Testis (tissue), 3 donors: ENCODE data around the gene BEGAIN. TPM values are rescaled to one million over a fixed set of nuclear protein-coding genes. Genes with fewer than 3 reads are reported as not detected.

Source experiments
- DNase-seq: peaks from one replicate; pipeline ENCODE4 v3.0.0-alpha.2; 2019
- H3K27ac ChIP-seq, 2 donors: fragments of 200-600 bp; sonication (generic); one replicate each; pipeline ENCODE4 v1.5.1; 2019
- H3K27me3 ChIP-seq: fragments of 200-600 bp; sonication (generic); one replicate; pipeline ENCODE4 v1.5.1; 2019
- H3K36me3 ChIP-seq: fragments of 200-600 bp; sonication (generic); one replicate; pipeline ENCODE4 v1.5.1; 2017; ENCODE audit warnings: low read depth; ENCODE audit errors: missing control alignments
- H3K4me1 ChIP-seq: fragments of 200-600 bp; sonication (generic); one replicate; pipeline ENCODE4 v1.5.1; 2019
- H3K4me3 ChIP-seq, 2 donors: fragments of 200-600 bp; sonication (generic); one replicate each; pipeline ENCODE4 v1.5.1; 2017 to 2019
- H3K9me3 ChIP-seq: fragments of 200-600 bp; sonication (generic); one replicate; pipeline ENCODE4 v1.5.1; 2017
- POLR2A ChIP-seq: fragments of 450-650 bp; IDR thresholded peaks from one replicate; pipeline ENCODE4 v1.6.1; 2017; ENCODE audit warnings: antibody characterized with exemption, mild to moderate bottlenecking, moderate library complexity
- WGBS, 2 donors: methylation state at CpG; one replicate each; pipeline ENCODE4 v1.1.5; 2018; 5-methylcytosine and 5-hydroxymethylcytosine counted together
- intact Hi-C: fragments of 100-400 bp; cut with DNase I; formaldehyde crosslinking; loops from one replicate; pipeline ENCODE4 v1.15.1; 2023; ENCODE audit warnings: low total_unique reads
- polyA plus RNA-seq: library from polyadenylated mRNA; stranded (reverse); fragments of 350-450 nt; fragmentation: Illumina TruSeq; extraction: RNeasy Lipid Tissue Mini Kit (QIAGEN cat#74804); gene quantifications from one replicate; pipeline ENCODE4 v1.2.3, GENCODE V29; 2014; ENCODE audit warnings: low read depth, low replicate concordance; ENCODE audit not compliant: insufficient read depth
- total RNA-seq, 2 donors: library from RNA; depleted of rRNA; stranded (reverse); fragments of >200 nt; gene quantifications; one replicate each; pipeline ENCODE4 v1.2.3, GENCODE V29; 2016
- TF ChIP-seq, protein P1 (sequence below), 3 experiments: fragments of 450-650 bp in 2 of 3; fragments of 200-600 bp in 1 of 3; sonication (generic) in 1 of 3; IDR thresholded peaks; one replicate each; pipeline ENCODE4 v1.5.1; 2016 to 2019; ENCODE audit warnings: antibody characterized with exemption in 3 of 3, mild to moderate bottlenecking in 2 of 3, moderate library complexity in 1 of 3

The BEGAIN gene
- total and polyA plus RNA-seq, 3 donors from 2014 or later, result 4.5 to 7.6 (median 6.9) TPM

GRCh38 chr14:100577986-100578431 lies 9.2 kb downstream of the BEGAIN start:
- H3K4me3 ChIP-seq, result no peak overlapping the region
- WGBS, 2 donors, result 93 to 96% methylated on average over 7 to 8 of the region's 8 CpGs

GRCh38 chr14:100577321-100577985 lies 9.8 kb downstream of the BEGAIN start:
- no peaks in the 10 kb centered on the region for H3K27me3 ChIP-seq
- peaks cover 5% of the 10 kb centered on the region for H3K4me1 ChIP-seq
- DNase-seq, result no peak
- TF ChIP-seq, protein P1, sequence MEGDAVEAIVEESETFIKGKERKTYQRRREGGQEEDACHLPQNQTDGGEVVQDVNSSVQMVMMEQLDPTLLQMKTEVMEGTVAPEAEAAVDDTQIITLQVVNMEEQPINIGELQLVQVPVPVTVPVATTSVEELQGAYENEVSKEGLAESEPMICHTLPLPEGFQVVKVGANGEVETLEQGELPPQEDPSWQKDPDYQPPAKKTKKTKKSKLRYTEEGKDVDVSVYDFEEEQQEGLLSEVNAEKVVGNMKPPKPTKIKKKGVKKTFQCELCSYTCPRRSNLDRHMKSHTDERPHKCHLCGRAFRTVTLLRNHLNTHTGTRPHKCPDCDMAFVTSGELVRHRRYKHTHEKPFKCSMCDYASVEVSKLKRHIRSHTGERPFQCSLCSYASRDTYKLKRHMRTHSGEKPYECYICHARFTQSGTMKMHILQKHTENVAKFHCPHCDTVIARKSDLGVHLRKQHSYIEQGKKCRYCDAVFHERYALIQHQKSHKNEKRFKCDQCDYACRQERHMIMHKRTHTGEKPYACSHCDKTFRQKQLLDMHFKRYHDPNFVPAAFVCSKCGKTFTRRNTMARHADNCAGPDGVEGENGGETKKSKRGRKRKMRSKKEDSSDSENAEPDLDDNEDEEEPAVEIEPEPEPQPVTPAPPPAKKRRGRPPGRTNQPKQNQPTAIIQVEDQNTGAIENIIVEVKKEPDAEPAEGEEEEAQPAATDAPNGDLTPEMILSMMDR (IDR thresholded peaks at IDR 0.05), result no peak
- TF ChIP-seq POLR2A, result no peak
- no peaks in the 10 kb centered on the region for H3K9me3 ChIP-seq
- 86 to 93% methylated on average over 4 to 23 of the region's 23 CpGs for WGBS, 2 donors
- intact Hi-C loops, result no loop called here
- no peaks in the 10 kb centered on the region for H3K36me3 ChIP-seq
- H3K27ac ChIP-seq, result no peak overlapping the region
- H3K4me3 ChIP-seq, result no peak overlapping the region

More at GRCh38 chr14:100577986-100578431, 9.2 kb downstream of the BEGAIN start:
- Histone ChIP-seq H3K36me3 (no peaks in the 10 kb centered on the region), H3K4me1 (peaks cover 5% of the 10 kb centered on the region), H3K27me3 (no peaks in the 10 kb centered on the region), H3K27ac (no peak overlapping the region), H3K9me3 (no peaks in the 10 kb centered on the region)
- DNase-seq, result no peak
- intact Hi-C loops, result no loop called here
- TF ChIP-seq, protein P1 (IDR thresholded peaks at IDR 0.05), result no peak

- 95 to 96% methylated on average over 23 to 26 of the region's 26 CpGs for WGBS, 2 donors
- TF ChIP-seq, protein P1 (IDR thresholded peaks at IDR 0.05), result no peak
- no peak for TF ChIP-seq POLR2A
- H3K36me3 ChIP-seq, result no peaks in the 10 kb centered on the region
- H3K27me3 ChIP-seq, result no peaks in the 10 kb centered on the region
- H3K27ac ChIP-seq, result no peak overlapping the region
- H3K4me1 ChIP-seq, result peaks cover 5% of the 10 kb centered on the region
- no peak for DNase-seq
- no peak overlapping the region for H3K4me3 ChIP-seq
- H3K9me3 ChIP-seq, result no peaks in the 10 kb centered on the region
- intact Hi-C loops, result no loop called here
These were observed 10.8 kb downstream of the BEGAIN start for GRCh38 chr14:100576091-100577085.

DNA sequence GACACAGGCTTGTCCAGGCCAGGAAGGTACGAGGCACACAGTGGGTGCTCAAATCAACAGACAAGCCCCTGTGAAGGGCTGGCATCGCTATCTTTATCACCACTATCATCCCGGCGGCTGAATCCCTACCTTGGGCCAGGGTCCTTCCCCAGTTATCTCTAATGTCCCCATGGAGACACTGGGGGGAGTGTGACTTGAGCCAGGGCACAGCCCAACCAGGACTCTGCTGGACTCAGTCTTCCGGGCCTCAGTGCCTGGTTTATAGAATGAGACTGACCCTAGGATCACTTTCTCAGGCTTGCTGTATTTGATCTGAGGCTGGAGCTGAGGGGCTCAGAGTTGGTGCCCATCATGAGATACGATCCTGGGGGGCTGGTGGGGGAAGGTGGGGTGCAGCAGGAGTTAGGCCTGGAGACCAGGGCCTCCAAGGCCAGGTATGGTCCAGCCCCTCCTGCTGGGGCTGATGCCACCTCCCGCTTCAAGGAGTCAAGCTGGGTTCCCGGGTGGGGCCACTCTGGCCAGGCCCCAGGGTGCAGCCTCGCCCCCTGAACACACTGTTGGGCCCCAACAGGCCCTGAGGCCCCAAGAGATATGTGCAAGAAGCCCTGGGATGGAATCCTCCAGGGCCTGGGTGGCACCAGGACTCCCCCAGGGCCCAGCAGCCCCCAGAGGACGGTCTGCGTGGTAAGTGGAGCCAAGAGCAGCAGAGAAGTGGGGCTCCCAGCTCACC lies 11.8 kb downstream of the BEGAIN start:
- Histone ChIP-seq H3K4me1 (peaks cover 5% of the 10 kb centered on the region), H3K36me3 (no peaks in the 10 kb centered on the region), H3K27me3 (no peaks in the 10 kb centered on the region), H3K9me3 (no peaks in the 10 kb centered on the region), H3K4me3 (no peak overlapping the region), H3K27ac (no peak overlapping the region)
- intact Hi-C loops, result no loop called here
- no peak for TF ChIP-seq POLR2A
- TF ChIP-seq, protein P1 (IDR thresholded peaks at IDR 0.05), result no peak
- DNase-seq, result no peak
- WGBS, 2 donors, result 90 to 94% methylated on average over 8 to 11 of the region's 11 CpGs
